Epithelial cell of proximal tubule (primary cell): Measurements from ENCODE around the gene INSYN2A. TPM values are rescaled to one million over a fixed set of nuclear protein-coding genes. Genes with fewer than 3 reads are reported as not detected.

Experiments
- DNase-seq: peaks from one replicate; pipeline ENCODE4 v3.0.0-alpha.2; 2011; ENCODE audit warnings: low read depth
- H3K4me3 ChIP-seq: 2 replicates; pipeline ENCODE4 v1.5.1; 2011; ENCODE audit warnings: low read depth, mild to moderate bottlenecking, low read length
- CTCF ChIP-seq: conservative IDR thresholded peaks from 2 replicates; pipeline ENCODE4 v1.5.1; 2012; ENCODE audit warnings: low read depth, mild to moderate bottlenecking, low read length
- total RNA-seq: library from RNA; depleted of rRNA; stranded (reverse); fragments of >200 nt; gene quantifications from 2 replicates; pipeline ENCODE4 v1.2.3, GENCODE V29; 2015

Gene INSYN2A
- total RNA-seq, 1 donor from 2014 or later = 0.29 TPM

GRCh38 chr10:127189226-127189625 lies 7.2 kb downstream of the INSYN2A start:
- no peak for DNase-seq
- no peak overlapping the region for H3K4me3 ChIP-seq
- TF ChIP-seq CTCF = no peak

DNA sequence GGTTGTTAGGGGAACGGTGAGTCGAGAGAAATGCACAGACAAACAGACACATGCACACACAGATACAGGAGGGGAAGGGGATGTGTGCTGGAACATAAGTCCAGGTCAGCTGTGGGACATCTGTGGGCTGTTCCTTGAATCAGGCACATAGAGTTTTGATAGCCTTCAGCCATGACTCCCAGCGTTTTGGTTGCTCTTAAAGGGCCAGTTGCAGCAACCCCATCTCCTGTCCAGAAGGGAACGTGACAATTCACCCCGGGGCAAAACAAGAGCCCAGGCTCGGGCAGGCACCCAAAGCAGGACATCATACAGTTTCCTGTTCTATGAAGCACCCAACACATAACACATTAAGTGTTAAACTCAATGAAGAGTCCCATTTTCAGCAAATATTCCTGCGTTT lies 9.6 kb downstream of the INSYN2A start:
- no peak overlapping the region for H3K4me3 ChIP-seq
- DNase-seq = no peak
- TF ChIP-seq CTCF = no peak

GRCh38 chr10:127184582-127184981 lies 11.8 kb downstream of the INSYN2A start:
- TF ChIP-seq CTCF = no peak
- no peak overlapping the region for H3K4me3 ChIP-seq
- DNase-seq = no peak

GRCh38 chr10:127182161-127182560 lies 14.2 kb downstream of the INSYN2A start:
- TF ChIP-seq CTCF = no peak
- no peak overlapping the region for H3K4me3 ChIP-seq
- DNase-seq = no peak

GRCh38 chr10:127179612-127180250 lies 16.7 kb downstream of the INSYN2A start:
- TF ChIP-seq CTCF = no peak
- H3K4me3 ChIP-seq = no peak overlapping the region
- no peak for DNase-seq

- no peak for TF ChIP-seq CTCF
- DNase-seq = no peak
- no peak overlapping the region for H3K4me3 ChIP-seq
These were observed 19.7 kb downstream of the INSYN2A start for GRCh38 chr10:127176649-127177048.
